HCT116 (cell line): Measurements from ENCODE around the gene LPAR5.

Experiments used
- RAD21 ChIP-seq: IDR thresholded peaks from 2 replicates; pipeline ENCODE4 v1.6.1; 2012; ENCODE audit warnings: low read depth, mild to moderate bottlenecking
- TF ChIP-seq, protein P1 (sequence below), 3 experiments: fragments of 200-600 bp in 1 of 3; sonication (generic) in 1 of 3; IDR thresholded peaks in 2 of 3; conservative IDR thresholded peaks in 1 of 3; 2 replicates each; pipeline ENCODE4 v1.5.1; 2012 to 2017; ENCODE audit warnings: low read depth in 2 of 3, low read length in 2 of 3, antibody characterized with exemption in 1 of 3, borderline replicate concordance in 1 of 3, control low read depth in 1 of 3, mild to moderate bottlenecking in 1 of 3, mixed read lengths in 1 of 3, mixed run types in 1 of 3, moderate library complexity in 1 of 3; ENCODE audit not compliant: insufficient read depth in 1 of 3

DNA sequence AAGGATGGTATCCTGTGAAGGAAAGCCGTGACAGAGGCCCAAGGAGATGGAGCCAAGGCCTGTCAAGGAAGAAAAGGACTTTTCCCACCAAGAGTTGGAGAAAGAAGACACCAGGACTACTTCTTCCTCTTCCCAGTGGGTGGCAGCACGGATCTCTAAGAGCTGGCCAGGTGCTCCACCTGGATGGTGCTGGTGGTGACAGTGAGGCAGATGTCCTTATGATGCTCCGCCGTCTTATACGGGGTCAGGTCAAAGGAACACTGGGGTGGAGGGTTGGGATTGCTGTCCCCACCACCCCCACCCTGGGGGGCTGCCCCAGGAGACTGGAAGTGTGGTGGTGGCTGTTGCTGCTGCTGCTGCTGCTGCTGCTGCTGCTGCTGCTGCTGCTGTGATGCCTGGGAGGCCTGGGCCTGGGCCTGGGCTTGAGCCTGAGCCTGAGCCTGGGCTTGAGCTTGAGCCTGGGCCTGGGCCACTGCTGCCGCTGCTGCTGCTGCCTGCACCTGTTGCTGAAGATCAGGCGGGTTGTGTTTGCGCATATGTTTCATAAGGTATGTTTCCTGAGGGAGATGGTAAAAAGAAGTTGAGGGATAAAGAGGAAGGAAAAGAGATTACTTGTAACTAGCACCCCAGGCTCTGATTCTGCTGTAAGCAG, 31.9 kb upstream of the LPAR5 start:
- TF ChIP-seq, protein P1, sequence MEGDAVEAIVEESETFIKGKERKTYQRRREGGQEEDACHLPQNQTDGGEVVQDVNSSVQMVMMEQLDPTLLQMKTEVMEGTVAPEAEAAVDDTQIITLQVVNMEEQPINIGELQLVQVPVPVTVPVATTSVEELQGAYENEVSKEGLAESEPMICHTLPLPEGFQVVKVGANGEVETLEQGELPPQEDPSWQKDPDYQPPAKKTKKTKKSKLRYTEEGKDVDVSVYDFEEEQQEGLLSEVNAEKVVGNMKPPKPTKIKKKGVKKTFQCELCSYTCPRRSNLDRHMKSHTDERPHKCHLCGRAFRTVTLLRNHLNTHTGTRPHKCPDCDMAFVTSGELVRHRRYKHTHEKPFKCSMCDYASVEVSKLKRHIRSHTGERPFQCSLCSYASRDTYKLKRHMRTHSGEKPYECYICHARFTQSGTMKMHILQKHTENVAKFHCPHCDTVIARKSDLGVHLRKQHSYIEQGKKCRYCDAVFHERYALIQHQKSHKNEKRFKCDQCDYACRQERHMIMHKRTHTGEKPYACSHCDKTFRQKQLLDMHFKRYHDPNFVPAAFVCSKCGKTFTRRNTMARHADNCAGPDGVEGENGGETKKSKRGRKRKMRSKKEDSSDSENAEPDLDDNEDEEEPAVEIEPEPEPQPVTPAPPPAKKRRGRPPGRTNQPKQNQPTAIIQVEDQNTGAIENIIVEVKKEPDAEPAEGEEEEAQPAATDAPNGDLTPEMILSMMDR (IDR thresholded peaks at IDR 0.05 in 2 of 3, conservative IDR thresholded peaks at IDR 0.05 in 1 of 3; ENCODE audit: borderline replicate concordance in 1 of 3, insufficient read depth in 1 of 3, low read depth in 2 of 3, low read length in 2 of 3), result peak; percentile 24 to 51 (median 45); a peak in 5 of 6 replicates
- TF ChIP-seq RAD21, result peak; percentile 42
